Activated naive CD8-positive, alpha-beta T cell treated with anti-CD3 and anti-CD28 coated beads, Interleukin-2, amount 10 ng/mL, durations not matched to agents 7 days and 5 days (primary cell): ENCODE results near the gene MR1. TPM values are rescaled to one million over a fixed set of nuclear protein-coding genes. Genes with fewer than 3 reads are reported as not detected.

Experiments used
- ATAC-seq: fragments of 150-1000 bp; cut with Tn5 transposase; one replicate; pipeline ENCODE4 v1.10.0; 2021; ENCODE audit warnings: low read depth, moderate library complexity
- POLR2A ChIA-PET: fragments of 350-600 bp; sonication (Branson Sonifier 250); formaldehyde crosslinking; loops from one replicate; lab custom pipeline; 2021; ENCODE audit warnings: antibody characterized with exemption; lab: Charles Lee
- DNase-seq: peaks from one replicate; pipeline ENCODE4 v3.0.0; 2021
- H3K27ac Mint-ChIP-seq: one replicate; pipeline ENCODE4 v1.8.0; 2022; ENCODE audit warnings: mild to moderate bottlenecking, mixed read lengths
- H3K27me3 Mint-ChIP-seq: one replicate; pipeline ENCODE4 v1.8.0; 2022; ENCODE audit warnings: mild to moderate bottlenecking, moderate library complexity, mixed read lengths
- H3K36me3 Mint-ChIP-seq: one replicate; pipeline ENCODE4 v1.8.0; 2021; ENCODE audit warnings: mild to moderate bottlenecking, mixed read lengths
- H3K4me1 Mint-ChIP-seq: one replicate; pipeline ENCODE4 v1.8.0; 2021; ENCODE audit warnings: mixed read lengths
- H3K4me3 Mint-ChIP-seq: one replicate; pipeline ENCODE4 v1.8.0; 2022; ENCODE audit warnings: mild to moderate bottlenecking, moderate library complexity, mixed read lengths
- H3K9me3 Mint-ChIP-seq: one replicate; pipeline ENCODE4 v1.8.0; 2021; ENCODE audit warnings: mixed read lengths
- total RNA-seq, 2 experiments: library from RNA; stranded (reverse); gene quantifications; one replicate each; pipeline ENCODE4 v1.2.3, GENCODE V29; 2021

Gene MR1
- total RNA-seq, 2 experiments from 2014 or later, result 39.2 to 40.0 TPM

GRCh38 chr1:181083842-181084605 is 50.2 kb downstream of the MR1 start:
- peaks cover 2% of the 10 kb centered on the region for H3K36me3 Mint-ChIP-seq
- H3K9me3 Mint-ChIP-seq, result no peaks in the 10 kb centered on the region
- ATAC-seq, result peak; percentile 43
- POLR2A ChIA-PET, result interaction anchor here (0.6 to 11.4 kb wide), 4 partner anchors 18 to 65 kb away, joined by 3 to 244 read pairs (median 5); no protein-coding TSS in a partner anchor
- H3K4me3 Mint-ChIP-seq, result peak overlapping the region; percentile 20
- H3K27ac Mint-ChIP-seq, result peak overlapping the region; percentile 13
- no peak for DNase-seq
- H3K4me1 Mint-ChIP-seq, result peaks cover 31% of the 10 kb centered on the region
- H3K27me3 Mint-ChIP-seq, result peaks cover 15% of the 10 kb centered on the region

GRCh38 chr1:181084606-181084969 is 50.8 kb downstream of the MR1 start:
- Mint-ChIP-seq H3K36me3 (peaks cover 3% of the 10 kb centered on the region), H3K27me3 (peaks cover 10% of the 10 kb centered on the region), H3K9me3 (no peaks in the 10 kb centered on the region), H3K4me1 (peaks cover 28% of the 10 kb centered on the region), H3K4me3 (peak overlapping the region; percentile 20), H3K27ac (peak overlapping the region; percentile 13)
- DNase-seq (no peak), ATAC-seq (no peak)
- POLR2A ChIA-PET, result interaction anchor here (1.2 to 11.4 kb wide), 3 partner anchors 18 to 65 kb away, joined by 4 to 244 read pairs (median 175); no protein-coding TSS in a partner anchor

GRCh38 chr1:181086091-181086490 is 52.3 kb downstream of the MR1 start:
- Mint-ChIP-seq H3K9me3 (no peaks in the 10 kb centered on the region), H3K4me3 (no peak overlapping the region), H3K27ac (no peak overlapping the region), H3K4me1 (peaks cover 29% of the 10 kb centered on the region), H3K27me3 (peaks cover 8% of the 10 kb centered on the region), H3K36me3 (peaks cover 14% of the 10 kb centered on the region)
- DNase-seq (no peak), ATAC-seq (no peak)
- POLR2A ChIA-PET, result interaction anchor here (1.2 to 11.4 kb wide), 3 partner anchors 16 to 64 kb away, joined by 3 to 244 read pairs (median 175); no protein-coding TSS in a partner anchor

GRCh38 chr1:181086926-181087325 is 53.1 kb downstream of the MR1 start:
- no peak overlapping the region for H3K4me3 Mint-ChIP-seq
- peaks cover 36% of the 10 kb centered on the region for H3K4me1 Mint-ChIP-seq
- POLR2A ChIA-PET, result interaction anchor here (9.6 to 11.4 kb wide), 2 partner anchors 15 to 53 kb away, joined by 175 to 244 read pairs; no protein-coding TSS in a partner anchor
- DNase-seq (no peak), ATAC-seq (no peak)
- no peaks in the 10 kb centered on the region for H3K9me3 Mint-ChIP-seq
- H3K27ac Mint-ChIP-seq, result no peak overlapping the region
- H3K36me3 Mint-ChIP-seq, result peaks cover 21% of the 10 kb centered on the region
- H3K27me3 Mint-ChIP-seq, result peaks cover 6% of the 10 kb centered on the region

DNA sequence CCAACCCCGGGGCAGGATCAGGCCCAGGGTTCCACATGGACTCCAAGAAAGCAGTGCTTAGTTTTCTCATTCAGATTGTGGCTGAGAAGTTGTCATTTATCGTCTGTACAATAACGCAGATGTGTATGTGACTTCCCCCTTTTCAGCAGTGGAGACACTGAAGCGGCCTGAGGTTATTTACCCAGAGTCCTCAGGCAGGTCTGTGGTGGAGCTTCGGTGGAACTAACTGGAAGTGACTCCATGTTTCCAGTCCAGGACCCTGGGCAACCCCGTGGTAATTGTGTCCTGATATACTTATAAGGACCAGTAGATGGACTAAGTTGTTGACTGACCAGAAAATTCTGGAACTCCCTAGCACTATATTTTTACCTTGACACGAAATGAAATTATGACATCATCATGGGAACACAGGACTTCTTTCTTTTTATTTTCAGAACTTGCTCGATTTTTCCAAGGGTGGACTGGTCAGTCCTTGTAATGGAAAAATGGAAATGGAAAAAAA is 53.7 kb downstream of the MR1 start:
- ATAC-seq, result no peak
- Mint-ChIP-seq H3K36me3 (peaks cover 24% of the 10 kb centered on the region), H3K27me3 (peaks cover 6% of the 10 kb centered on the region), H3K27ac (peak overlapping the region; percentile 62), H3K9me3 (no peaks in the 10 kb centered on the region), H3K4me3 (peak overlapping the region; percentile 98), H3K4me1 (peaks cover 39% of the 10 kb centered on the region)
- POLR2A ChIA-PET, result interaction anchor here (0.7 to 11.4 kb wide), 3 partner anchors 15 to 54 kb away, joined by 3 to 244 read pairs (median 175); partner anchors contain the start of gene MR1
- DNase-seq, result no peak

GRCh38 chr1:181088079-181089016 is 54.6 kb downstream of the MR1 start, which contains the start of gene IER5:
Gene IER5 (plus strand): TSS chr1:181088700. CDS start chr1:181088903, 203 bp downstream.
- Mint-ChIP-seq H3K36me3 (peaks cover 31% of the 10 kb centered on the region), H3K4me1 (peaks cover 47% of the 10 kb centered on the region), H3K27ac (peak within 1 kb of the TSS; percentile 99), H3K4me3 (peak within 1 kb of the TSS; percentile 98), H3K9me3 (no peaks in the 10 kb centered on the region), H3K27me3 (no peaks in the 10 kb centered on the region)
- POLR2A ChIA-PET, result interaction anchor here (0.5 to 11.4 kb wide), 19 partner anchors 8 to 573 kb away, joined by 3 to 244 read pairs (median 5); partner anchors contain the start of gene MR1
- ATAC-seq (peak; percentile 79), DNase-seq (peak; percentile 97)

DNA sequence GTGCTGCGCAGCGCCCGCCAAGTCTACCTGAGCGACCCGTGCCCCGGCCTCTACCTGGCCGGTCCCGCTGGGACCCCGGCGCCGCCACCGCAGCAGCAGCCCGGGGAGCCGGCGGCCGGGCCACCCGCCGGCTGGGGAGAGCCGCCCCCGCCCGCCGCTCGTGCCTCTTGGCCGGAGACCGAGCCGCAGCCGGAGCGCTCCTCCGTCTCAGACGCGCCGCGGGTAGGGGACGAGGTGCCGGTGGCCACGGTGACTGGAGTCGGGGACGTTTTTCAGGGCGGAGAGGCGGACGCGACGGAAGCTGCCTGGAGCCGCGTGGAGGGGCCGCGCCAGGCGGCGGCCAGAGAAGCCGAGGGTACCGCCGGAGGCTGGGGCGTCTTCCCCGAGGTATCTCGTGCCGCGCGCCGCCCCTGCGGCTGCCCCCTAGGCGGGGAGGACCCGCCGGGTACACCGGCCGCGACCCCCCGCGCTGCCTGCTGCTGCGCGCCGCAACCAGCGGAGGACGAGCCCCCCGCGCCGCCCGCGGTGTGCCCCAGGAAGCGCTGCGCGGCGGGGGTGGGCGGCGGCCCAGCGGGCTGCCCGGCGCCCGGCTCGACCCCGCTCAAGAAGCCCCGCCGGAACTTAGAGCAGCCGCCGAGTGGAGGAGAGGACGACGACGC is 55.4 kb downstream of the MR1 start:
- no peaks in the 10 kb centered on the region for H3K9me3 Mint-ChIP-seq
- H3K4me1 Mint-ChIP-seq, result peaks cover 45% of the 10 kb centered on the region
- DNase-seq (peak; percentile 68), ATAC-seq (peak; percentile 9)
- peak overlapping the region; percentile 98 for H3K4me3 Mint-ChIP-seq
- peaks cover 31% of the 10 kb centered on the region for H3K36me3 Mint-ChIP-seq
- peak overlapping the region; percentile 99 for H3K27ac Mint-ChIP-seq
- POLR2A ChIA-PET, result interaction anchor here (0.5 to 11.4 kb wide), 19 partner anchors 9 to 574 kb away, joined by 3 to 244 read pairs (median 5); partner anchors contain the start of gene MR1
- H3K27me3 Mint-ChIP-seq, result no peaks in the 10 kb centered on the region

DNA sequence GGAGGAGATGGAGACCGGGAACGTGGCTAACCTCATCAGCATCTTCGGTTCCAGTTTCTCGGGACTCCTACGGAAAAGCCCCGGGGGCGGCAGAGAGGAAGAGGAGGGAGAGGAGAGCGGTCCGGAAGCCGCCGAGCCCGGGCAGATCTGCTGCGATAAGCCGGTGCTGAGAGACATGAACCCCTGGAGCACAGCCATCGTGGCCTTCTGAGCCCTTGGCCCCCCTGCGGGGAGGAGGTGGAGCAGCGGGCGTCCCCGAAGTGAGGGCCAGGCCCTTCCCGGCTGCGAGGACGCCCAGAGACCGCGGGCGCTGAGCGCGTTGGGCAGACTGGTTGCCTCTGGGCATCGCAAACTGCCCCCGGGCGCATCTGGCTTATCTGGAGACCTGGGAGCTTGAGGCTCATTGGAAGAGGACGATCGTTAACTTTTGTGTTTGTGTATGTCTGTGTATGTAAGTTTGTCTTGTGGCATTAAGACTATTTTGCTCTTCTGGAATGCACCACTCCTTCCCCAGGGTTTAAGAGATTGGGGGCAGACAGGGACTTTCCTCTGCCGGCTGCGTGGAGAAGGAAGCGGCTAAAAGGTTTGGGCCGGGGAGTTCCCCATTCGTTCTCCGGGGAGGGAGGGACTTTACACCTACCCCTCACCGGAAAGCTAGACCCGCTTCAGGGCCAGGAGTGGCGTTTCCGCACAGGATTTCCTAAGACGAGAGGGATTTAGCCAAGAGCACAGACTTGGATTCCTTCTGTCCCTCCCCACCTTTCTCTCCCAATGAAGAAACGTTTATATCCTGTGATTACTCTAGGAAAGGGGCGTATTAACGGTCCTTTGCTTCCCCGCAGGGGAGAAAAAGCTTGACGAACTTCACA is 56.1 kb downstream of the MR1 start:
- POLR2A ChIA-PET, result interaction anchor here (0.8 to 11.4 kb wide), 24 partner anchors 10 to 586 kb away, joined by 3 to 244 read pairs (median 4); partner anchors contain the start of gene MR1
- peaks cover 36% of the 10 kb centered on the region for H3K36me3 Mint-ChIP-seq
- no peaks in the 10 kb centered on the region for H3K9me3 Mint-ChIP-seq
- DNase-seq (peak; percentile 76), ATAC-seq (peak; percentile 35)
- peaks cover 44% of the 10 kb centered on the region for H3K4me1 Mint-ChIP-seq
- peak overlapping the region; percentile 99 for H3K27ac Mint-ChIP-seq
- H3K27me3 Mint-ChIP-seq, result no peaks in the 10 kb centered on the region
- H3K4me3 Mint-ChIP-seq, result peak overlapping the region; percentile 98

DNA sequence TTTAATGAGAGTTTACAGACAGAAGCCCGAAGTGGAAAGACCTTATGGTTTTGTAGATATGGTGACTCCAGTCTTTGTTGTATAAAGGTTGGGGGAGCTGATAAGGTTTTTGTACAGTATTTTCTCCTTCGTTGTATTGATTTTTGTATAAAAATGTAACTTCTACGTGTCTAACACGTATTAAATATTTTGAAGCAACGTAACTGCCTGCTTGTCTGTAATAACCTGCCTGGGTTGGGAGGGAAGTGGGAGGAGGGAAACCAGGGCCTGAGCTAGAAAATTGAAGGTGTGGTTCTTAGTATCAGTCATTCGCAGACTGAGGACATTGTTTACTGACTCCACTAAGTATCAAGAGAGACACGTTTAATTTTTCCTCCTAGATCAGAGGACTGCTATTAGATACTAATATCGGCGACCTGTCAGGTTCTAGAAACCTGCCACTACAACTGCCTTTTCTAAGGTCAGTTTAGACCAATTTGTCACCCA is 56.9 kb downstream of the MR1 start:
- peak overlapping the region; percentile 98 for H3K4me3 Mint-ChIP-seq
- POLR2A ChIA-PET, result interaction anchor here (0.8 to 11.4 kb wide), 16 partner anchors 11 to 587 kb away, joined by 3 to 244 read pairs (median 4); no protein-coding TSS in a partner anchor
- ATAC-seq, result no peak
- DNase-seq, result no peak
- peaks cover 40% of the 10 kb centered on the region for H3K36me3 Mint-ChIP-seq
- H3K4me1 Mint-ChIP-seq, result peaks cover 46% of the 10 kb centered on the region
- no peaks in the 10 kb centered on the region for H3K27me3 Mint-ChIP-seq
- H3K9me3 Mint-ChIP-seq, result no peaks in the 10 kb centered on the region
- H3K27ac Mint-ChIP-seq, result peak overlapping the region; percentile 99

DNA sequence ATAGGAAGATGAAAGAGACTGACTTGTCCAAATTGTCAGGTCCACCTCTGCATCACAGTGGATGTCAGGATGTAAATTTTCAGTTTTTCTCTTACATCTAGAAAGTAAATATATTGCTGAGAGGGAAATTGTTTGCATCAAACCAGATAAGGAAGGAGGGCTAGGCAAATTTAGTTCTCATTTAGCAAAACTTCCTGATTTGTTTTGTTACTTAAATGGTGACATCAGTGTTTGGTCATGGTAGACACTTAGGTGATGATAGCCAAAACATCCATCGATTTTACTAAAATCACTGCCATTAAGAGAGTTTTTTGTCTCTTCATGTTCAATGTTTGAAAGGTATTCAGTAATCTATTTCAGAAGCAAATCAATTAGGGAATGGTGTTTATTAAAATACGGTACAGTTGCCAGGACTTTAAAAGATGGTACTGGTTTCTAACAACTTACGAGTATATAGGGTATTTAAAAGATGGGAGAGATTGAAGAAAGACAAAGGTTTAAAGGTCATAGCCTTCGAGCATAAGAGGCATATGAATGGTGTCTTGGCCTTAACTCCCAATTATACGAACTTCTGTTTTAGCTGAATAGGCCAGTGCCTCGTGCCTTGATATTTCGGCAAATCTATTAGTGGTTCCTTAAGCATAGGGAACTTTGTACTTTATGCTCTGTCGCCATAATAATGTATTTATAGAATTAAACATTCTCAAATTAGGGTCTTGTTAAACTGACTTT is 57.7 kb downstream of the MR1 start:
- Mint-ChIP-seq H3K9me3 (no peaks in the 10 kb centered on the region), H3K27ac (peak overlapping the region; percentile 99), H3K4me1 (peaks cover 52% of the 10 kb centered on the region), H3K36me3 (peaks cover 46% of the 10 kb centered on the region), H3K27me3 (no peaks in the 10 kb centered on the region), H3K4me3 (peak overlapping the region; percentile 98)
- DNase-seq (no peak), ATAC-seq (no peak)
- POLR2A ChIA-PET, result interaction anchor here (1.0 to 11.4 kb wide), 9 partner anchors 11 to 588 kb away, joined by 3 to 244 read pairs (median 7); no protein-coding TSS in a partner anchor

- H3K4me1 Mint-ChIP-seq, result peaks cover 51% of the 10 kb centered on the region
- no peak for DNase-seq
- POLR2A ChIA-PET, result interaction anchor here (1.4 to 11.4 kb wide), 4 partner anchors 10 to 58 kb away, joined by 7 to 244 read pairs (median 97); no protein-coding TSS in a partner anchor
- H3K27ac Mint-ChIP-seq, result no peak overlapping the region
- H3K9me3 Mint-ChIP-seq, result no peaks in the 10 kb centered on the region
- no peaks in the 10 kb centered on the region for H3K27me3 Mint-ChIP-seq
- peaks cover 46% of the 10 kb centered on the region for H3K36me3 Mint-ChIP-seq
- peak overlapping the region; percentile 98 for H3K4me3 Mint-ChIP-seq
- no peak for ATAC-seq
Observed at GRCh38 chr1:181092056-181092455, 58.3 kb downstream of the MR1 start.
